Mesenteric fat pad (tissue), 1 donor: ENCODE measurements around the gene COX4I2. TPM values are rescaled to one million over a fixed set of nuclear protein-coding genes. Genes with fewer than 3 reads are reported as not detected.
A peak's percentile ranks its signal among the peaks of the same experiment; 100 is the strongest.
"Not testable (repeated sequence)": the region's sequence is repeated elsewhere in the genome, so short reads cannot be mapped to it uniquely, and the experiment has no call there.

ENCODE experiments used
- DNase-seq: peaks from one replicate; pipeline ENCODE4 v3.0.0-alpha.2; 2020; ENCODE audit warnings: low spot score
- long read RNA-seq: library from polyadenylated mRNA; unstranded; transcript quantifications from one replicate; pipeline ENCODE4 v2.0.0, GENCODE V29; 2020
- total RNA-seq: library from RNA; stranded (reverse); fragmentation: NEBNext Ultra II Directional; extraction: Animal tissue kit (Norgen Biotek cat#: 25700); gene quantifications from one replicate; pipeline ENCODE4 v1.2.1, GENCODE V29; 2021
- donor health status: DM: yes; HTN: yes; CAD: no.

Gene COX4I2
- 2.3 TPM for total RNA-seq
- long read RNA-seq: 0 reads

- DNase-seq: no peak
These were observed at the start of gene COX4I2 for GRCh38 chr20:31637660-31638059. TSS of gene COX4I2 (plus strand) at chr20:31637912. CDS start at chr20:31639018, 1,106 bp downstream.

GRCh38 chr20:31590717-31591225, 46.9 kb upstream of the COX4I2 start:
- no peak for DNase-seq

- DNase-seq: no peak
These were observed 44.3 kb upstream of the COX4I2 start for GRCh38 chr20:31593221-31594001.

GRCh38 chr20:31594002-31594557, 43.6 kb upstream of the COX4I2 start:
- DNase-seq: no peak

- no peak for DNase-seq
These were observed 42.9 kb upstream of the COX4I2 start for GRCh38 chr20:31594558-31595379.

GRCh38 chr20:31595380-31595653, 42.4 kb upstream of the COX4I2 start:
- no peak for DNase-seq

GRCh38 chr20:31595654-31596411, 41.9 kb upstream of the COX4I2 start:
- peak; percentile 97 for DNase-seq

GRCh38 chr20:31596412-31596715, 41.3 kb upstream of the COX4I2 start:
- not testable (repeated sequence) for DNase-seq

- DNase-seq: no peak
These were observed 40.8 kb upstream of the COX4I2 start for GRCh38 chr20:31596831-31597480.

- DNase-seq: no peak
These were observed 40.2 kb upstream of the COX4I2 start for GRCh38 chr20:31597481-31597855.

GRCh38 chr20:31602431-31602778, 35.3 kb upstream of the COX4I2 start:
- no peak for DNase-seq

- DNase-seq: no peak
These were observed 34.8 kb upstream of the COX4I2 start for GRCh38 chr20:31602779-31603441.

GRCh38 chr20:31603822-31604566, 33.7 kb upstream of the COX4I2 start:
- DNase-seq: peak; percentile 98

- DNase-seq: no peak
These were observed 33.1 kb upstream of the COX4I2 start for GRCh38 chr20:31604567-31605030.

- peak; percentile 98 for DNase-seq
These were observed 32.4 kb upstream of the COX4I2 start, which contains the start of gene ID1 for GRCh38 chr20:31605031-31605901. TSS of gene ID1 (plus strand) at chr20:31605289. CDS start at chr20:31605388, 99 bp downstream.

GRCh38 chr20:31605902-31606803, 31.6 kb upstream of the COX4I2 start:
- DNase-seq: no peak

GRCh38 chr20:31606804-31607639, 30.7 kb upstream of the COX4I2 start:
- DNase-seq: no peak
